GM23248 (cell line): ENCODE results near the gene RPL13. TPM values are rescaled to one million over a fixed set of nuclear protein-coding genes. Genes with fewer than 3 reads are reported as not detected.

Experiments used
- DNase-seq: peaks from one replicate; pipeline ENCODE4 v3.0.0-alpha.2; 2015
- H2AFZ ChIP-seq: fragments of 200-600 bp; sonication (generic); 2 replicates; pipeline ENCODE4 v1.6.1; 2016; ENCODE audit warnings: antibody characterized with exemption
- H3F3A ChIP-seq: fragments of 200-600 bp; sonication (generic); 2 replicates; pipeline ENCODE4 v1.6.1; 2016; ENCODE audit warnings: mild to moderate bottlenecking, antibody characterized with exemption, mixed run types; ENCODE audit not compliant: insufficient read depth
- H3K27ac ChIP-seq: fragments of 200-600 bp; sonication (generic); 2 replicates; pipeline ENCODE4 v1.5.1; 2016; ENCODE audit warnings: mild to moderate bottlenecking
- H3K27me3 ChIP-seq: fragments of 200-600 bp; sonication (generic); replicated peaks from 2 replicates; pipeline ENCODE4 v1.6.1; 2016; ENCODE audit warnings: mild to moderate bottlenecking; ENCODE audit not compliant: insufficient read depth
- H3K36me3 ChIP-seq: fragments of 200-600 bp; sonication (generic); 2 replicates; pipeline ENCODE4 v1.6.1; 2016; ENCODE audit warnings: low read depth, mild to moderate bottlenecking
- H3K4me1 ChIP-seq: fragments of 200-600 bp; sonication (generic); 2 replicates; pipeline ENCODE4 v1.6.1; 2016; ENCODE audit warnings: mild to moderate bottlenecking; ENCODE audit not compliant: insufficient read depth
- H3K4me2 ChIP-seq: fragments of 200-600 bp; sonication (generic); one replicate; pipeline ENCODE4 v1.6.1; 2016; ENCODE audit warnings: mild to moderate bottlenecking; ENCODE audit not compliant: unreplicated experiment
- H3K4me3 ChIP-seq: fragments of 200-600 bp; sonication (generic); 2 replicates; pipeline ENCODE4 v1.5.1; 2016; ENCODE audit warnings: mild to moderate bottlenecking
- H3K79me2 ChIP-seq: fragments of 200-600 bp; sonication (generic); 2 replicates; pipeline ENCODE4 v1.6.1; 2016; ENCODE audit warnings: mild to moderate bottlenecking; ENCODE audit not compliant: insufficient read depth
- H3K9ac ChIP-seq: fragments of 200-600 bp; sonication (generic); 2 replicates; pipeline ENCODE4 v1.6.1; 2016; ENCODE audit warnings: mild to moderate bottlenecking
- H3K9me2 ChIP-seq: fragments of 200-600 bp; sonication (generic); 2 replicates; pipeline ENCODE4 v1.6.1; 2016; ENCODE audit warnings: mixed run types, mild to moderate bottlenecking, moderate library complexity; ENCODE audit not compliant: insufficient read depth
- H3K9me3 ChIP-seq: fragments of 200-600 bp; sonication (generic); one replicate; pipeline ENCODE4 v1.6.1; 2017; ENCODE audit warnings: low read depth
- H4K20me1 ChIP-seq: fragments of 200-600 bp; sonication (generic); 2 replicates; pipeline ENCODE4 v1.6.0; 2016; ENCODE audit not compliant: insufficient read depth
- EZH2 ChIP-seq: fragments of 200-600 bp; sonication (generic); IDR thresholded peaks from 2 replicates; pipeline ENCODE4 v1.6.1; 2018; ENCODE audit warnings: antibody characterized with exemption, mild to moderate bottlenecking; ENCODE audit not compliant: insufficient read depth, poor library complexity, severe bottlenecking
- EZH2phosphoT487 ChIP-seq: fragments of 200-600 bp; sonication (generic); IDR thresholded peaks from 2 replicates; pipeline ENCODE4 v1.6.1; 2018; ENCODE audit warnings: antibody characterized with exemption, moderate library complexity, mild to moderate bottlenecking, low read depth; ENCODE audit not compliant: insufficient read depth
- WGBS, 2 experiments: methylation state at CpG; one replicate each; pipeline ENCODE4 v1.1.6; 2015 to 2017; ENCODE audit warnings: low lambda C conversion rate in 2 of 2, low coverage in 1 of 2; ENCODE audit errors: missing lambda C conversion rate in 2 of 2; 5-methylcytosine and 5-hydroxymethylcytosine counted together
- in situ Hi-C: fragments of 300-500 bp; cut with MboI; formaldehyde crosslinking; loops from 2 replicates; pipeline ENCODE4 v1.15.0; 2020
- polyA plus RNA-seq: library from polyadenylated mRNA; unstranded; fragments of >200 nt; fragmentation: Nextera tagmentation; extraction: Ambion mirVana; gene quantifications from 2 replicates; pipeline ENCODE4 v1.2.1, GENCODE V29; 2016
- total RNA-seq: library from RNA; depleted of rRNA; stranded (reverse); fragments of >200 nt; shearing (Covaris generic); gene quantifications from 2 replicates; pipeline ENCODE4 v1.2.3, GENCODE V29; 2014

The RPL13 gene
- total and polyA plus RNA-seq, 2 experiments from 2014 or later: 1,418 to 3,580 TPM

- Histone ChIP-seq H3K27me3 (no peaks in the 10 kb centered on the region), H3K4me2 (no peak overlapping the region), H3K9me2 (no peaks in the 10 kb centered on the region), H3K79me2 (no peaks in the 10 kb centered on the region), H3K36me3 (no peaks in the 10 kb centered on the region), H3K9ac (no peak overlapping the region), H3K4me3 (no peak overlapping the region), H3F3A (peaks cover 16% of the 10 kb centered on the region), H2AFZ (no peak overlapping the region), H3K9me3 (no peaks in the 10 kb centered on the region), H3K4me1 (peaks cover 16% of the 10 kb centered on the region), H4K20me1 (no peaks in the 10 kb centered on the region), H3K27ac (no peak overlapping the region)
- in situ Hi-C loops: no loop called here
- TF ChIP-seq EZH2phosphoT487 (no peak), EZH2 (no peak)
- whole genome bisulfite sequencing, 2 experiments: 84 to 89% methylated on average over 28 to 36 of the region's 36 CpGs
- no peak for DNase-seq
Observed at GRCh38 chr16:89583197-89583894, 22.9 kb downstream of the RPL13 start.

GRCh38 chr16:89583895-89584644 lies 23.6 kb downstream of the RPL13 start:
- no peaks in the 10 kb centered on the region for H3K9me2 ChIP-seq
- TF ChIP-seq EZH2phosphoT487: no peak
- TF ChIP-seq EZH2: no peak
- peaks cover 16% of the 10 kb centered on the region for H3K4me1 ChIP-seq
- 88 to 92% methylated on average over 35 to 49 of the region's 49 CpGs for WGBS, 2 experiments
- DNase-seq: peak; percentile 36
- H3K4me3 ChIP-seq: no peak overlapping the region
- H2AFZ ChIP-seq: no peak overlapping the region
- H3K27me3 ChIP-seq: no peaks in the 10 kb centered on the region
- no peak overlapping the region for H3K9ac ChIP-seq
- H3F3A ChIP-seq: peaks cover 16% of the 10 kb centered on the region
- H3K79me2 ChIP-seq: no peaks in the 10 kb centered on the region
- H4K20me1 ChIP-seq: no peaks in the 10 kb centered on the region
- H3K27ac ChIP-seq: no peak overlapping the region
- H3K4me2 ChIP-seq: no peak overlapping the region
- no peaks in the 10 kb centered on the region for H3K9me3 ChIP-seq
- no peaks in the 10 kb centered on the region for H3K36me3 ChIP-seq
- in situ Hi-C loops: no loop called here

- 63% methylated on average over 21 to 24 of the region's 25 CpGs for WGBS, 2 experiments
- Histone ChIP-seq H3K27ac (no peak overlapping the region), H3K79me2 (no peaks in the 10 kb centered on the region)
Observed at GRCh38 chr16:89584768-89585549, 24.5 kb downstream of the RPL13 start.

GRCh38 chr16:89586218-89586617 lies 25.7 kb downstream of the RPL13 start:
- H3K4me1 ChIP-seq: peaks cover 12% of the 10 kb centered on the region
- H2AFZ ChIP-seq: no peak overlapping the region
- H4K20me1 ChIP-seq: no peaks in the 10 kb centered on the region
- no peak for TF ChIP-seq EZH2phosphoT487
- no peak for TF ChIP-seq EZH2
- no peak overlapping the region for H3K9ac ChIP-seq
- H3K4me2 ChIP-seq: no peak overlapping the region
- H3K4me3 ChIP-seq: no peak overlapping the region
- H3K9me2 ChIP-seq: no peaks in the 10 kb centered on the region
- H3K9me3 ChIP-seq: no peaks in the 10 kb centered on the region
- no peaks in the 10 kb centered on the region for H3K27me3 ChIP-seq
- H3K27ac ChIP-seq: no peak overlapping the region
- no peak for DNase-seq
- no peaks in the 10 kb centered on the region for H3K79me2 ChIP-seq
- H3K36me3 ChIP-seq: no peaks in the 10 kb centered on the region
- 73 to 74% methylated on average over 3 to 4 of the region's 7 CpGs for WGBS, 2 experiments
- H3F3A ChIP-seq: peaks cover 9% of the 10 kb centered on the region
- in situ Hi-C loops: no loop called here

More at GRCh38 chr16:89584768-89585549, 24.5 kb downstream of the RPL13 start:
- H4K20me1 ChIP-seq: no peaks in the 10 kb centered on the region
- no peak for DNase-seq
- no peaks in the 10 kb centered on the region for H3K9me2 ChIP-seq
- no peaks in the 10 kb centered on the region for H3K9me3 ChIP-seq
- H3K36me3 ChIP-seq: no peaks in the 10 kb centered on the region
- H3K9ac ChIP-seq: no peak overlapping the region
- H3K27me3 ChIP-seq: no peaks in the 10 kb centered on the region
- H3F3A ChIP-seq: peaks cover 16% of the 10 kb centered on the region
- in situ Hi-C loops: no loop called here
- H3K4me1 ChIP-seq: peaks cover 16% of the 10 kb centered on the region
- H3K4me2 ChIP-seq: no peak overlapping the region
- no peak overlapping the region for H3K4me3 ChIP-seq
- no peak for TF ChIP-seq EZH2
- no peak overlapping the region for H2AFZ ChIP-seq
